Colonic mucosa (tissue), 4 donors: Measurements from ENCODE around the gene GPC1. TPM values are rescaled to one million over a fixed set of nuclear protein-coding genes. Genes with fewer than 3 reads are reported as not detected.

Experiments used
- DNase-seq: peaks from one replicate; pipeline ENCODE4 v3.0.0-alpha.2; 2020
- H3K27ac ChIP-seq: fragments of 200-600 bp; one replicate; pipeline ENCODE4 v1.8.0; 2021
- H3K27me3 ChIP-seq: fragments of 200-600 bp; one replicate; pipeline ENCODE4 v1.8.0; 2021
- H3K36me3 ChIP-seq: fragments of 200-600 bp; one replicate; pipeline ENCODE4 v1.8.0; 2021
- H3K4me1 ChIP-seq: fragments of 200-600 bp; one replicate; pipeline ENCODE4 v1.8.0; 2021; ENCODE audit warnings: mild to moderate bottlenecking
- H3K4me3 ChIP-seq: fragments of 200-600 bp; one replicate; pipeline ENCODE4 v1.8.0; 2021
- H3K9ac ChIP-seq, 2 donors: one replicate each; pipeline ENCODE4 v1.7.0; 2013; ENCODE audit warnings: control low read depth in 2 of 2, low read depth in 2 of 2, low read length in 2 of 2
- H3K9me3 ChIP-seq: fragments of 200-600 bp; one replicate; pipeline ENCODE4 v1.8.0; 2021
- intact Hi-C: fragments of 100-400 bp; cut with DNase I; formaldehyde crosslinking; loops from one replicate; pipeline ENCODE4 v1.14.1; 2022
- total RNA-seq, 2 donors: library from RNA; stranded (reverse); fragmentation: NEBNext Ultra II Directional in 1 of 2; extraction: Animal tissue kit (Norgen Biotek cat#: 25700) in 1 of 2; gene quantifications; one replicate each; pipeline ENCODE4 v1.2.1, GENCODE V29; 2021
- TF ChIP-seq, protein P1 (sequence below): fragments of 200-600 bp; IDR thresholded peaks from one replicate; pipeline ENCODE4 v1.8.0; 2022; ENCODE audit warnings: antibody characterized with exemption, mild to moderate bottlenecking
- donor health status: healthy.
- donor health status: DM: no; HTN: no; CAD: no.
- donor health status: DM: no; HTN: no; CAD: no.

The GPC1 gene
- total RNA-seq, 2 donors from 2014 or later = 19.0 to 23.1 TPM

DNA sequence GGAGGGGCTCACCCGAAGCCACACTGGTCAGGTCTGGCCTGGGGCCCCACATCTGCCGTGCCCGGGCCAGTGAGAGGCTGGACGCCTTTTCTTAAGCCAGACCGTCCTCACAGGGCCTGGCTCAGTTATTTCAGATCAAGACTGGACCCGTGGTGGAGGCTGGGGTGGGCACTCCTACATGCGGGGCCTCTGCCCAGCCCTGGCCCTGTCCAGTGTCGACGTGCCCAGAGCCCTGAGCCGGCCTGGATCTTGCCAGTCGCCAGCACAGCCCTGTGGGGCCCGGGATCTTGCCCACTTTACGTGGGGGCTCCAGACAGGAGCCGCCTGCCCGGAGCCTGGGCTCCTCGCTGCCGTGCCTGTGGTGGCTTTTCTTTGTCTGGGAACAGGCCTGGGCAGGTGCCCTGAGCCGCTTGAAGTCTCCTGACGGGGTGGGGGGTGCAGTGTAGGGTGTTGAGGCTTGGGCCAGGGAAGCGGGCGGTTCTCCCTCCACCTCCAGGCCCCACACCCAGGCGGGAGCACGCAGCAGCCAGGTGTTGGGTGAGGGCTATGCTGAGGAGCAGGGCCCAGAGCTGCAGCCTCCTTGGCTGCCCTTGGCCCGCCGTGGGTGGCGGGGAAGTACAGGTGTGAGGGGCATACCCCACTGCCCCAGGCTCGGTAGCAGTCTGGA, 6.0 kb downstream of the GPC1 start:
- Histone ChIP-seq H3K9me3 (no peaks in the 10 kb centered on the region), H3K36me3 (no peaks in the 10 kb centered on the region), H3K4me3 (no peak overlapping the region), H3K27me3 (peaks cover 8% of the 10 kb centered on the region), H3K27ac (no peak overlapping the region), H3K4me1 (no peaks in the 10 kb centered on the region), H3K9ac (no peak overlapping the region)
- TF ChIP-seq, protein P1, sequence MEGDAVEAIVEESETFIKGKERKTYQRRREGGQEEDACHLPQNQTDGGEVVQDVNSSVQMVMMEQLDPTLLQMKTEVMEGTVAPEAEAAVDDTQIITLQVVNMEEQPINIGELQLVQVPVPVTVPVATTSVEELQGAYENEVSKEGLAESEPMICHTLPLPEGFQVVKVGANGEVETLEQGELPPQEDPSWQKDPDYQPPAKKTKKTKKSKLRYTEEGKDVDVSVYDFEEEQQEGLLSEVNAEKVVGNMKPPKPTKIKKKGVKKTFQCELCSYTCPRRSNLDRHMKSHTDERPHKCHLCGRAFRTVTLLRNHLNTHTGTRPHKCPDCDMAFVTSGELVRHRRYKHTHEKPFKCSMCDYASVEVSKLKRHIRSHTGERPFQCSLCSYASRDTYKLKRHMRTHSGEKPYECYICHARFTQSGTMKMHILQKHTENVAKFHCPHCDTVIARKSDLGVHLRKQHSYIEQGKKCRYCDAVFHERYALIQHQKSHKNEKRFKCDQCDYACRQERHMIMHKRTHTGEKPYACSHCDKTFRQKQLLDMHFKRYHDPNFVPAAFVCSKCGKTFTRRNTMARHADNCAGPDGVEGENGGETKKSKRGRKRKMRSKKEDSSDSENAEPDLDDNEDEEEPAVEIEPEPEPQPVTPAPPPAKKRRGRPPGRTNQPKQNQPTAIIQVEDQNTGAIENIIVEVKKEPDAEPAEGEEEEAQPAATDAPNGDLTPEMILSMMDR = no peak
- intact Hi-C loops = no loop called here
- no peak for DNase-seq

DNA sequence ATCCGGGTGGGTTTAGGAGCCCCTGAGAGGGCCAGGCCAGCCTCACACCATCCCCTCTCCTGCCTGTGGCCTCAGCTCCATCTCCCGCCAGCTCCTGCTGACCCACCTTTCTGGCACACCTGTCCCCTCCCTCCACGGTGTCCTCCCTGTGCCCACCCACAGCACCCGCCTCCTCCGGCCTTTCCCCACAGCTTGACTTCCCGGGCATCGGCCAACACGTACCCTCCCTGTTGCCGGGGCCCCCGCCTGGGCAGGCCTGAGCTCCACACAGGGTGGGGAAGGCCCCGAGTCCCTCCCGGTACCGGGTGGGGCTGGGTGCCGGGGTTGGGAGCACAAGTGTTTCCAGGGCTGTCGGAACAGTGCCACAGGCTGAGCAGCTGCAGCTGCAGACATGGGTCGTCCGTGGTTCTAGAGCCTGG, 6.5 kb downstream of the GPC1 start:
- no peaks in the 10 kb centered on the region for H3K4me1 ChIP-seq
- no peaks in the 10 kb centered on the region for H3K36me3 ChIP-seq
- DNase-seq = no peak
- intact Hi-C loops = no loop called here
- no peak overlapping the region for H3K4me3 ChIP-seq
- no peak overlapping the region for H3K27ac ChIP-seq
- H3K9me3 ChIP-seq = no peaks in the 10 kb centered on the region
- TF ChIP-seq, protein P1 = no peak
- peaks cover 2% of the 10 kb centered on the region for H3K27me3 ChIP-seq
- no peak overlapping the region for H3K9ac ChIP-seq

DNA sequence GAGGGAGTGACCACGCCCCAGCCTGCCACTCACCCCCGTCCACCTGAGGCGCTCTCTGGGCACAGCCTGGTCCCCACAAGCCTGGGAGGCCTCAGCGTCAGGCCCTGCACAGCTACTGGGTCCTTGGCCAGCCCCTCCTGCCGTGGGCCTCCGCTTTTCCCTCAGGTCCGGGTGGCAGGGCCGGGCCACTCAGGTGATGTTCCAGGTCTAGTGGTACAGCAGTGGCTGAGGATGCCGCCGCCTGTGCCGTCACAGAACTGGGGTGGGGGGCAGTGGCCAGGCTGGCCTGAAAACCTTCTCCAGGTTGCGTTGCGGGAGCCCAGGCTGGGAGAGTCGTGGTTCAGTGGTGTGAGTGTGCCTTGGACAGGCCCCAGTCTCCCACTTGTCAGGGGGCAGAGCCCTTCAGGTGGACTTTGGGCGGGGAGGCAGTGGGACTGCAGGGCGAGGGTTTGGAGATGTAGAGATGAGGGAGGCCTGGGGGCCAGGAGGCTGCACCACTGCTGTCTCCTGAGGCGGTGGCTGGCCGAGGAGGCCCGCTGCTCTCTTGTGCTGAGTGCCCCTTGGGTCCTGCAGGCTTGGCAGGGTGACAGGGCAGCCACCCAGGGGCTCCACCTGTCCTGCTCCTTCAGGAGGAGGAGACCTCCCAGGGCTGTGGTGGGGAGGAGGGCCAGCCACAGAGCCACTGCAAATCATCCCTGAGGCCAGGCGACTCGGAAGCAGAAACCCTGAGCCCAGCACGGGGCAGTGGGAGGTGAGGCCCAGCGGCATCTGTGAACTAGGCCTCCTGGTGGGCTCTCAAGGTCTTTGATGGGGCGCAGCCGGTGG, 7.6 kb downstream of the GPC1 start:
- Histone ChIP-seq H3K9me3 (no peaks in the 10 kb centered on the region), H3K27me3 (no peaks in the 10 kb centered on the region), H3K36me3 (no peaks in the 10 kb centered on the region), H3K4me1 (no peaks in the 10 kb centered on the region), H3K9ac (no peak overlapping the region), H3K4me3 (no peak overlapping the region), H3K27ac (no peak overlapping the region)
- intact Hi-C loops = no loop called here
- DNase-seq = no peak
- TF ChIP-seq, protein P1 = no peak

DNA sequence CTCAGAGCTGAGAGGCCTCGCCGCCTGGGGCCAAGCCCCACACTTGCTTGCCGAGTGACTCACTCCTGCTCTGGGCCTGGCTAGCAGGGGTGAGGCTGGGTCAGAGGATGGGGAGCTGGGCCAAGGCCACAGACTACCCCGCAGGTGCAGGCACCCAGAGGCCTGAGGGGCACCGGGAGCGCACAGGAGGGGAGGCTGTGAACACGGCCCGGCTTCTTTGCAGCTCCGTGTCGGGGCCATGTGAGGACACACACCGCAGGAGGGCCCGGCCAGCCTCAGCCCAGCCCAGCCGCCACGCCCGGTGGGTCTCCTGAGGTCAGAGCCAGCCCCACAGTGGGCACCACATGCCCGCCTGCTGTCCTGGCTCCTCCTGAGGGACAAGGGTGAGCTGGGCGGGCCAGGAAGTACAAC, 8.4 kb downstream of the GPC1 start:
- Histone ChIP-seq H3K27ac (no peak overlapping the region), H3K9ac (no peak overlapping the region), H3K27me3 (no peaks in the 10 kb centered on the region), H3K9me3 (no peaks in the 10 kb centered on the region), H3K4me1 (no peaks in the 10 kb centered on the region), H3K4me3 (no peak overlapping the region), H3K36me3 (no peaks in the 10 kb centered on the region)
- DNase-seq = no peak
- TF ChIP-seq, protein P1 = no peak
- intact Hi-C loops = no loop called here

DNA sequence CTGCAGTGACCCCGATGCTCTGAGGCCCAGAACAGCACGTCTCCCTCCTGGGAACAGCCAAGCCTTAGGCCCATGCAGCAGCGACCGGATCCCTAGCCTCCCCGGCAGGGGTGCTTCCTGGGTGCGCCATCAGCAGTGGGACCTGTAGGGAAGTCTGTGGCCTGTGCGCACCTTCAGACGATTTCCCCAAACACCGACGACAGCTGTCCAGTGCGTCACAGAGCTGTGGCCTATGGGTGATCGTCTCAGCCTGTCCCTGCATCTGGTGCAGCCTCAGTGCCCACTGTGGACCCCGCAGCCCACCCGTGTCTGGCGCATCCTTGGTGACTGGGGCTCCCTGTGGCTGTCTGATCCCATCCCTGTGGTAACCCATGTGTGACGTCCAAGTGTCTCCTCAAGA, 9.0 kb downstream of the GPC1 start:
- Histone ChIP-seq H3K36me3 (no peaks in the 10 kb centered on the region), H3K27ac (no peak overlapping the region), H3K9me3 (no peaks in the 10 kb centered on the region), H3K9ac (no peak overlapping the region), H3K4me3 (no peak overlapping the region), H3K4me1 (no peaks in the 10 kb centered on the region), H3K27me3 (no peaks in the 10 kb centered on the region)
- TF ChIP-seq, protein P1 = no peak
- DNase-seq = no peak
- intact Hi-C loops = no loop called here
